Measurements from ENCODE around the gene MEGF11.

Gene MEGF11

DNA sequence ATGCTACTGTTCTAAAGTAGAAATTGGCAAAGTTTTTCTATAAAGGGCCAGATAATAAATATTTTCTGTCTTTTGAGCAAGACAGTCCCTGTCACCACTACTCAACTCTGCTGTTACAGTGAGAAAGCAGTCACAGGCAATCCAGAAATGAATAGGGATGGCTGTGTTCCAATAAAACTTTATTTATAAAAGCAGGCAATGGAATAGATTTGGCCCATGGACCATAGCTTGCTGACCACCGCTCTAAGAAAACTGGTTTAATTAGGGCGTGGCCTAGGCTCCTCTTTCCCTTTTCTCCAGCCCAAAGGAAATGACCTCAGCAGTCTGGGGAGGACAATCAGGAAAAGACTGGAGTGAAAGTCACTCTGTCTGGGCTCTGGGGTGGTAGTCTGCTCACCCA lies 183.8 kb downstream of the MEGF11 start:
- H3K36me3 ChIP-seq (ENCODE audit: control insufficient read depth in 2 of 2, insufficient read depth in 1 of 2, low read length in 2 of 2): no peaks in the 10 kb centered on the region
- POLR2A ChIA-PET: no interaction called here
- no peak overlapping the region for H3K4me3 ChIP-seq (ENCODE audit: low read depth, low read length)
- H3K4me1 ChIP-seq (ENCODE audit: control insufficient read depth, insufficient read depth, low read length): no peaks in the 10 kb centered on the region
- no peak overlapping the region for H3K27ac ChIP-seq (ENCODE audit: extremely low read depth, low read depth, low read length)
- TF ChIP-seq ZEB2 (tag by site-specific recombination; IDR thresholded peaks at IDR 0.05): no peak
- TF ChIP-seq ZNF16 (tag by site-specific recombination; IDR thresholded peaks at IDR 0.05; ENCODE audit: low read depth): no peak
- no peak for TF ChIP-seq SALL2 (tag by site-specific recombination; IDR thresholded peaks at IDR 0.05; ENCODE audit: borderline replicate concordance)
- no peak for TF ChIP-seq ZBTB10 (tag by site-specific recombination; IDR thresholded peaks at IDR 0.05)
- TF ChIP-seq ZNF211 (tag by site-specific recombination; IDR thresholded peaks at IDR 0.05; ENCODE audit: low read depth): no peak
- no peak for TF ChIP-seq ZNF670 (tag by site-specific recombination; IDR thresholded peaks at IDR 0.05; ENCODE audit: low read depth)
- TF ChIP-seq, protein P1, sequence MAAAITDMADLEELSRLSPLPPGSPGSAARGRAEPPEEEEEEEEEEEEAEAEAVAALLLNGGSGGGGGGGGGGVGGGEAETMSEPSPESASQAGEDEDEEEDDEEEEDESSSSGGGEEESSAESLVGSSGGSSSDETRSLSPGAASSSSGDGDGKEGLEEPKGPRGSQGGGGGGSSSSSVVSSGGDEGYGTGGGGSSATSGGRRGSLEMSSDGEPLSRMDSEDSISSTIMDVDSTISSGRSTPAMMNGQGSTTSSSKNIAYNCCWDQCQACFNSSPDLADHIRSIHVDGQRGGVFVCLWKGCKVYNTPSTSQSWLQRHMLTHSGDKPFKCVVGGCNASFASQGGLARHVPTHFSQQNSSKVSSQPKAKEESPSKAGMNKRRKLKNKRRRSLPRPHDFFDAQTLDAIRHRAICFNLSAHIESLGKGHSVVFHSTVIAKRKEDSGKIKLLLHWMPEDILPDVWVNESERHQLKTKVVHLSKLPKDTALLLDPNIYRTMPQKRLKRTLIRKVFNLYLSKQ (tag by site-specific recombination; IDR thresholded peaks at IDR 0.05; ENCODE audit: borderline replicate concordance): no peak
- TF ChIP-seq ZNF138 (tag by site-specific recombination; IDR thresholded peaks at IDR 0.05; ENCODE audit: borderline replicate concordance): no peak
- no peak for TF ChIP-seq ZNF175 (tag by site-specific recombination; IDR thresholded peaks at IDR 0.05)
- no peak for TF ChIP-seq ZNF548 (tag by site-specific recombination; IDR thresholded peaks at IDR 0.05)
- TF ChIP-seq ZNF214 (tag by site-specific recombination; IDR thresholded peaks at IDR 0.05; ENCODE audit: borderline replicate concordance): no peak
- no peak for TF ChIP-seq ZNF221 (tag by site-specific recombination; IDR thresholded peaks at IDR 0.05; ENCODE audit: borderline replicate concordance)
- no peak for TF ChIP-seq OSR2 (tag by site-specific recombination; IDR thresholded peaks at IDR 0.05)
- TF ChIP-seq, protein P2, sequence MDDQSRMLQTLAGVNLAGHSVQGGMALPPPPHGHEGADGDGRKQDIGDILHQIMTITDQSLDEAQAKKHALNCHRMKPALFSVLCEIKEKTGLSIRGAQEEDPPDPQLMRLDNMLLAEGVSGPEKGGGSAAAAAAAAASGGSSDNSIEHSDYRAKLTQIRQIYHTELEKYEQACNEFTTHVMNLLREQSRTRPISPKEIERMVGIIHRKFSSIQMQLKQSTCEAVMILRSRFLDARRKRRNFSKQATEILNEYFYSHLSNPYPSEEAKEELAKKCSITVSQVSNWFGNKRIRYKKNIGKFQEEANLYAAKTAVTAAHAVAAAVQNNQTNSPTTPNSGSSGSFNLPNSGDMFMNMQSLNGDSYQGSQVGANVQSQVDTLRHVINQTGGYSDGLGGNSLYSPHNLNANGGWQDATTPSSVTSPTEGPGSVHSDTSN (CRISPR knock-in tag; IDR thresholded peaks at IDR 0.05): no peak
- no peak for TF ChIP-seq WT1 (tag by site-specific recombination; IDR thresholded peaks at IDR 0.05)
- TF ChIP-seq SP3 (tag by site-specific recombination; IDR thresholded peaks at IDR 0.05): no peak
- no peak for TF ChIP-seq ZNF624 (tag by site-specific recombination; IDR thresholded peaks at IDR 0.05)
- no peaks in the 10 kb centered on the region for H3K9me3 ChIP-seq (ENCODE audit: control insufficient read depth, insufficient read depth, low read depth, low read length)
- CTCF ChIA-PET: interaction anchor here (0.6 kb wide), 1 partner anchor 213 kb away, joined by 4 read pairs; no protein-coding TSS in a partner anchor

DNA sequence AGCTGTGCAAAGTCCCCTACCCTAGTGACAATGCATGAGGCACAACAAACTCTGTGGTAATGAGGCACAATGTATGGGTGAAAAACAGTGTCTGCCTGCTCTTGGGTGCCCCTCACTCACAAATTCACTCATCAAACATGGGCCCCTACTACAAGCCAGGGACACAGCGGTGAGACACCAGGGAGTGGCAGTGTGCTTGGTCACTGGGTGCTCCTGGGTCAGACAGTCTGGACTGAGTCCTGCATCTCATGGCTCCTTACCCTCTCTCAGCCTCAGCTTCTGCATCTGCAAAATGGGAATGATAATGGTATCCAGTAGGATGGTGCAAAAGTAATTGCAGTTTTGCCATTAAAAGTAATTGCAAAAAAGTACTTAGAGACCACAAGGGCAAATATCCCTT lies 184.7 kb downstream of the MEGF11 start:
- POLR2A ChIA-PET: no interaction called here
- Histone ChIP-seq H3K4me1 (ENCODE audit: control insufficient read depth, insufficient read depth, low read length) (no peaks in the 10 kb centered on the region), H3K36me3 (ENCODE audit: control insufficient read depth in 2 of 2, insufficient read depth in 1 of 2, low read length in 2 of 2) (no peaks in the 10 kb centered on the region), H3K9me3 (ENCODE audit: control insufficient read depth, insufficient read depth, low read depth, low read length) (no peaks in the 10 kb centered on the region), H3K27ac (ENCODE audit: extremely low read depth, low read depth, low read length) (no peak overlapping the region), H3K4me3 (ENCODE audit: low read depth, low read length) (no peak overlapping the region)
- TF ChIP-seq ZNF114 (tag by site-specific recombination; IDR thresholded peaks at IDR 0.05) (no peak), ZBTB48 (tag by site-specific recombination; IDR thresholded peaks at IDR 0.05) (no peak), ZFP69B (tag by site-specific recombination; IDR thresholded peaks at IDR 0.05) (no peak), ZNF341 (tag by site-specific recombination; IDR thresholded peaks at IDR 0.05; ENCODE audit: low read depth) (no peak), ZNF211 (tag by site-specific recombination; IDR thresholded peaks at IDR 0.05; ENCODE audit: low read depth) (no peak), PRDM1 (tag by site-specific recombination; IDR thresholded peaks at IDR 0.05) (no peak), ZNF558 (tag by site-specific recombination; IDR thresholded peaks at IDR 0.05) (no peak), ZNF571 (tag by site-specific recombination; IDR thresholded peaks at IDR 0.05) (no peak), ZNF37A (tag by site-specific recombination; IDR thresholded peaks at IDR 0.05) (no peak), ZNF184 (tag by site-specific recombination; IDR thresholded peaks at IDR 0.05) (no peak), PATZ1 (tag by site-specific recombination; IDR thresholded peaks at IDR 0.05) (no peak)
- CTCF ChIA-PET: interaction anchor here (1.4 kb wide), 1 partner anchor 13 kb away, joined by 4 read pairs; no protein-coding TSS in a partner anchor
